Chondrocyte (in vitro differentiated cells): ENCODE results near the gene SPAG6. TPM values are rescaled to one million over a fixed set of nuclear protein-coding genes. Genes with fewer than 3 reads are reported as not detected.

ENCODE experiments used
- DNase-seq: peaks from one replicate; pipeline ENCODE4 v3.0.0; 2021; ENCODE audit warnings: mixed read lengths, low spot score
- H3K27ac Mint-ChIP-seq: one replicate; pipeline ENCODE4 v1.8.0; 2021; ENCODE audit warnings: mild to moderate bottlenecking, moderate library complexity, mixed read lengths; ENCODE audit not compliant: unreplicated experiment
- H3K27me3 Mint-ChIP-seq: 2 replicates; pipeline ENCODE4 v1.8.0; 2021; ENCODE audit warnings: low read depth, mixed read lengths
- H3K36me3 Mint-ChIP-seq: 2 replicates; pipeline ENCODE4 v1.8.0; 2021; ENCODE audit warnings: low read depth, mixed read lengths
- H3K4me1 Mint-ChIP-seq: 2 replicates; pipeline ENCODE4 v1.8.0; 2021; ENCODE audit warnings: low read depth, mild to moderate bottlenecking, mixed read lengths
- H3K4me3 Mint-ChIP-seq: one replicate; pipeline ENCODE4 v1.8.0; 2021; ENCODE audit warnings: mild to moderate bottlenecking, moderate library complexity, mixed read lengths; ENCODE audit not compliant: unreplicated experiment
- H3K9me3 Mint-ChIP-seq: 2 replicates; pipeline ENCODE4 v1.8.0; 2021; ENCODE audit warnings: low read depth, mixed read lengths
- CTCF ChIP-seq: fragments of 200-600 bp; sonication (generic); IDR thresholded peaks from 2 replicates; pipeline ENCODE4 v1.5.0; 2021; ENCODE audit warnings: antibody characterized with exemption, mild to moderate bottlenecking, moderate library complexity
- total RNA-seq: library from RNA; stranded (reverse); gene quantifications from 3 replicates; pipeline ENCODE4 v1.2.1, GENCODE V29; 2021

SPAG6 gene
- total RNA-seq, 1 donor from 2014 or later, result not detected

GRCh38 chr10:22319980-22320558 lies 25.2 kb upstream of the SPAG6 start:
- Mint-ChIP-seq H3K36me3 (no peaks in the 10 kb centered on the region), H3K4me3 (peak overlapping the region; percentile 74), H3K27ac (peak overlapping the region; percentile 83), H3K27me3 (peaks cover 6% of the 10 kb centered on the region), H3K9me3 (no peaks in the 10 kb centered on the region), H3K4me1 (peaks cover 67% of the 10 kb centered on the region)
- no peak for DNase-seq
- TF ChIP-seq CTCF, result no peak

GRCh38 chr10:22320591-22321155 lies 24.6 kb upstream of the SPAG6 start, which contains the start of gene BMI1:
Gene BMI1, plus strand, starts transcription at chr10:22321099. Its CDS starts 5,351 bp downstream, at chr10:22326450.
- DNase-seq, result no peak
- Mint-ChIP-seq H3K36me3 (no peaks in the 10 kb centered on the region), H3K27ac (peak within 1 kb of the TSS; percentile 86), H3K4me3 (peak within 1 kb of the TSS; percentile 87), H3K27me3 (peaks cover 6% of the 10 kb centered on the region), H3K4me1 (peaks cover 63% of the 10 kb centered on the region), H3K9me3 (no peaks in the 10 kb centered on the region)
- no peak for TF ChIP-seq CTCF

GRCh38 chr10:22321156-22321923 lies 24.0 kb upstream of the SPAG6 start:
- Mint-ChIP-seq H3K4me3 (peak overlapping the region; percentile 74), H3K9me3 (no peaks in the 10 kb centered on the region), H3K27me3 (peaks cover 6% of the 10 kb centered on the region), H3K36me3 (no peaks in the 10 kb centered on the region), H3K27ac (peak overlapping the region; percentile 86), H3K4me1 (peaks cover 68% of the 10 kb centered on the region)
- no peak for DNase-seq
- TF ChIP-seq CTCF, result no peak

- Mint-ChIP-seq H3K36me3 (peaks cover 1% of the 10 kb centered on the region), H3K4me3 (peak overlapping the region; percentile 87), H3K4me1 (peaks cover 69% of the 10 kb centered on the region), H3K9me3 (no peaks in the 10 kb centered on the region), H3K27me3 (peaks cover 6% of the 10 kb centered on the region), H3K27ac (peak overlapping the region; percentile 83)
- DNase-seq, result no peak
- TF ChIP-seq CTCF, result no peak
These were observed 23.2 kb upstream of the SPAG6 start for GRCh38 chr10:22321924-22322640.

- no peak for DNase-seq
- peaks cover 3% of the 10 kb centered on the region for H3K36me3 Mint-ChIP-seq
- H3K27ac Mint-ChIP-seq, result peak overlapping the region; percentile 83
- H3K9me3 Mint-ChIP-seq, result no peaks in the 10 kb centered on the region
- H3K27me3 Mint-ChIP-seq, result peaks cover 6% of the 10 kb centered on the region
- TF ChIP-seq CTCF, result no peak
- H3K4me1 Mint-ChIP-seq, result peaks cover 63% of the 10 kb centered on the region
- peak overlapping the region; percentile 87 for H3K4me3 Mint-ChIP-seq
These were observed 22.6 kb upstream of the SPAG6 start for GRCh38 chr10:22322641-22323160.
